ENCODE data around the gene TTC3.

Gene TTC3

GRCh38 chr21:37146320-37147235, 73.5 kb downstream of the TTC3 start:
- H3K4me3 ChIP-seq (ENCODE audit: low read depth, low read length), result no peak overlapping the region
- TF ChIP-seq, protein P1, sequence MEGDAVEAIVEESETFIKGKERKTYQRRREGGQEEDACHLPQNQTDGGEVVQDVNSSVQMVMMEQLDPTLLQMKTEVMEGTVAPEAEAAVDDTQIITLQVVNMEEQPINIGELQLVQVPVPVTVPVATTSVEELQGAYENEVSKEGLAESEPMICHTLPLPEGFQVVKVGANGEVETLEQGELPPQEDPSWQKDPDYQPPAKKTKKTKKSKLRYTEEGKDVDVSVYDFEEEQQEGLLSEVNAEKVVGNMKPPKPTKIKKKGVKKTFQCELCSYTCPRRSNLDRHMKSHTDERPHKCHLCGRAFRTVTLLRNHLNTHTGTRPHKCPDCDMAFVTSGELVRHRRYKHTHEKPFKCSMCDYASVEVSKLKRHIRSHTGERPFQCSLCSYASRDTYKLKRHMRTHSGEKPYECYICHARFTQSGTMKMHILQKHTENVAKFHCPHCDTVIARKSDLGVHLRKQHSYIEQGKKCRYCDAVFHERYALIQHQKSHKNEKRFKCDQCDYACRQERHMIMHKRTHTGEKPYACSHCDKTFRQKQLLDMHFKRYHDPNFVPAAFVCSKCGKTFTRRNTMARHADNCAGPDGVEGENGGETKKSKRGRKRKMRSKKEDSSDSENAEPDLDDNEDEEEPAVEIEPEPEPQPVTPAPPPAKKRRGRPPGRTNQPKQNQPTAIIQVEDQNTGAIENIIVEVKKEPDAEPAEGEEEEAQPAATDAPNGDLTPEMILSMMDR (IDR thresholded peaks at IDR 0.05; ENCODE audit: low read depth, low read length, missing control alignments), result no peak
- no peak for DNase-seq (ENCODE audit: low read depth)

- no peak for DNase-seq (ENCODE audit: low read depth)
- TF ChIP-seq, protein P1 (IDR thresholded peaks at IDR 0.05; ENCODE audit: low read depth, low read length, missing control alignments), result no peak
Measured at GRCh38 chr21:37149411-37149810, 76.4 kb downstream of the TTC3 start.

GRCh38 chr21:37153196-37153934, 80.3 kb downstream of the TTC3 start:
- TF ChIP-seq, protein P1 (IDR thresholded peaks at IDR 0.05; ENCODE audit: low read depth, low read length, missing control alignments), result no peak
- no peak overlapping the region for H3K4me3 ChIP-seq (ENCODE audit: low read depth, low read length)
- DNase-seq (ENCODE audit: low read depth), result no peak

More at GRCh38 chr21:37149411-37149810, 76.4 kb downstream of the TTC3 start:
- H3K4me3 ChIP-seq (ENCODE audit: low read depth, low read length), result no peak overlapping the region

DNA sequence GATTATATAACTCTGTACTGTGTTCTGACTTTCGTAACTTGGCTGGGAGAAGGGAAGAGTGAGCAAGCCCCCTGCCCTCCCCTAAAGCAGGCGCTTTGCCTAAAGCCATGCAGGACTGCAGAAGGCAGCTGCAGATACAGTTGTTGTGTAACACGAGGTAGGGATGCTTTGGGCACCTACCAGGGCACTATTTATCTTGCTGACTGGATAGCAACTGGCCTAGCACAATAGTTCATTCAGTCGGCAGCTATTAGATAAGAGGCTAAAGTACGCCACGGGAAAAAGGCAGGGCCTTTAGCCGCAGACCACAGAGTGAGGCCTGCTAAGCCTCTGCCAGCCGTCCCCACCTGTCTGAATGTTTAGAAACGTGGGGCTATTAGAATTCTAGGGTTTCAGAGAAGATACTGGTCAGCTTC, 80.9 kb downstream of the TTC3 start:
- TF ChIP-seq, protein P1 (IDR thresholded peaks at IDR 0.05; ENCODE audit: low read depth, low read length, missing control alignments), result no peak
- no peak for DNase-seq (ENCODE audit: low read depth)
- no peak overlapping the region for H3K4me3 ChIP-seq (ENCODE audit: low read depth, low read length)

DNA sequence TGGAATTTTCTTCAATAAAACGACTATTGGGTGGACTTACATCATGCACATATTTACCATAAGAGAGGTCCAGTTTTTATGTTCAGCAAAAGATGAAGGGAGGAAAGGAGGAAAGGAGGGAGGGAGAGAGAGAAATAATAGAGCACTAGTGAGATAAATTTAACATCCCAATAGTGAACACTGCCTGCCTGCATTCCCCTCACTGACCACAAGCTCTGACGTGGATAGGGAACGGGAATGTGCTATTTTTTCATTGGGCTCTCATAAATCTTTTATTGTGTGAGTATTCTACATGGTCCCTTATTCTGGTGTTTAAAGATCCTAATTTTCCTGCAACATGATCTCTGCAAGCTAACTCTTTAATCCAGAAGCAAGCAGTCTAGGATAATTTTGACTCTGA, 82.1 kb downstream of the TTC3 start:
- H3K4me3 ChIP-seq (ENCODE audit: low read depth, low read length), result no peak overlapping the region
- TF ChIP-seq, protein P1 (IDR thresholded peaks at IDR 0.05; ENCODE audit: low read depth, low read length, missing control alignments), result no peak
- DNase-seq (ENCODE audit: low read depth), result no peak

DNA sequence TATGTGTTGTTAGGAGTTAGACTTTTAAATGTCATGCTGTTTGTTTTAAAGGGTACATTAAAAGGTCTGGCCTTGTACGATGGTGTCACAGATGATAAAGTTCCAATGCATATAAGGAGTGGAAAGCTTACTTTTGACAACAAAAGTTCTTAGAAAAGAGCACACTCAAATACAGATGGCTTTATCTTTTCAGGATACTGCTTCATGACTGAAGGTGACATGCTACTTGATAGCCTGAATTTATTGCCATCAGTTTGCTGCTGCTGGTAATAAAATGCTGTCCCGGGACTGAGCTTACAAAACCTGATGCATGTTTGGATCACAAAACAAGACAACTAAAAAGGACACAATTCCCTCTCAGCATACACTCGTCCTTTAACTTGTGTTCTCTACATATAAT, 84.9 kb downstream of the TTC3 start:
- DNase-seq (ENCODE audit: low read depth), result no peak
- TF ChIP-seq, protein P1 (IDR thresholded peaks at IDR 0.05; ENCODE audit: low read depth, low read length, missing control alignments), result no peak

More for the DNA sequence above, 84.9 kb downstream of the TTC3 start:
- no peak overlapping the region for H3K4me3 ChIP-seq (ENCODE audit: low read depth, low read length)
